Measurements from ENCODE around the gene VRK2. TPM values are rescaled to one million over a fixed set of nuclear protein-coding genes. Genes with fewer than 3 reads are reported as not detected.
"Not testable (repeated sequence)": the region's sequence is repeated elsewhere in the genome, so short reads cannot be mapped to it uniquely, and the experiment has no call there.

VRK2 gene
- total RNA-seq, 6 experiments from 2014 or later = 17.6 to 27.1 (median 23.0) TPM

DNA sequence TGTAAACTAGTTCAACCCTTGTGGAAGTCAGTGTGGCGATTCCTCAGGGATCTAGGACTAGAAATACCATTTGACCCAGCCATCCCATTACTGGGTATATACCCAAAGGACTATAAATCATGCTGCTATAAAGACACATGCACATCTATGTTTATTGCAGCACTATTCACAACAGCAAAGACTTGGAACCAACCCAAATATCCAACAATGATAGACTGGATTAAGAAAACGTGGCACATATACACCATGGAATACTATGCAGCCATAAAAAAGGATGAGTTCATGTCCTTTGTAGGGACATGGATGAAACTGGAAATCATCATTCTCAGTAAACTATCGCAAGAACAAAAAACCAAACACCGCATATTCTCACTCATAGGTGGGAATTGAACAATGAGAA lies 130.6 kb downstream of the VRK2 start:
- not testable (repeated sequence) for H3K4me1 Mint-ChIP-seq (ENCODE audit: low read depth); H3K27ac Mint-ChIP-seq; DNase-seq; H3K27me3 Mint-ChIP-seq (ENCODE audit: insufficient read depth); H3K4me3 Mint-ChIP-seq
- H3K36me3 Mint-ChIP-seq (ENCODE audit: low read depth) = peaks cover 34% of the 10 kb centered on the region
- peaks cover 15% of the 10 kb centered on the region for H3K9me3 Mint-ChIP-seq

DNA sequence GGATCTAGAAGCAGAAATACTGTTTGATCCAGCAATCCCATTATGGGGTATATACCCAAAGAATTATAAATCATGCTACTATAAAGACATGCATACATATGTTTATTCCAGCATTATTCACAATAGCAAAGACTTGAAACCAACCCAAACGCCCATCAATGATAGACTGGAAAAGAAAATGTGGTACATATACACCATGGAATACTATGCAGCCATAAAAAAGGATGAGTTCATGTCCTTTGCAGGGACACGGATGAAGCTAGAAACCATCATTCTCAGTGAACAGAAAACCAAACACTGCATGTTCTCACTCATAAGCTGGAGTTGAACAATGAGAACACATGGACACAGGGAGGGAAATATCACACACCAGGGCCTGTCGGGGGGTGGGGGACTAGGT lies 133.6 kb downstream of the VRK2 start:
- H3K9me3 Mint-ChIP-seq; H3K27me3 Mint-ChIP-seq (ENCODE audit: insufficient read depth); H3K4me3 Mint-ChIP-seq; H3K4me1 Mint-ChIP-seq (ENCODE audit: low read depth); DNase-seq; H3K27ac Mint-ChIP-seq: not testable (repeated sequence)
- peaks cover 13% of the 10 kb centered on the region for H3K36me3 Mint-ChIP-seq (ENCODE audit: low read depth)

DNA sequence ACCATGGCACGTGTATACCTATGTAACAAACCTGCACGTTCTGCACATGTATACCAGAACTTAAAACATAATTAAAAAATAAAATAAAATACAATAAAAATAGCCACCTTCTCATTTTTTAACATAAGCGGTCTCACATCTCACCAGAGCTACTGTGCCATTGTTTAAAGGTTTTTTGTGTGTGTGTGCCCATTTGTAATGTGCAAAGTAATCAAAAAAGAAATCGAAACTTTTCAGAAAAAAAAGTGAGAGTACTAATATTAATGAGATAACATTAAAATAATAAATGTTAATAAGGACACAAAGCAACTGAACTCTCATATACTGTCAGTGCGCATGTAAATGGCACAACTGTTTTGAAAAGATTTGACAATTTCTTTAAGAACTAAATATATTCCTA lies 134.0 kb downstream of the VRK2 start:
- no peak for DNase-seq
- Mint-ChIP-seq H3K27ac (no peak overlapping the region), H3K36me3 (ENCODE audit: low read depth) (peaks cover 13% of the 10 kb centered on the region), H3K4me1 (ENCODE audit: low read depth) (no peaks in the 10 kb centered on the region), H3K9me3 (peaks cover 8% of the 10 kb centered on the region), H3K4me3 (no peak overlapping the region), H3K27me3 (ENCODE audit: insufficient read depth) (no peaks in the 10 kb centered on the region)
- TF ChIP-seq, protein P1, sequence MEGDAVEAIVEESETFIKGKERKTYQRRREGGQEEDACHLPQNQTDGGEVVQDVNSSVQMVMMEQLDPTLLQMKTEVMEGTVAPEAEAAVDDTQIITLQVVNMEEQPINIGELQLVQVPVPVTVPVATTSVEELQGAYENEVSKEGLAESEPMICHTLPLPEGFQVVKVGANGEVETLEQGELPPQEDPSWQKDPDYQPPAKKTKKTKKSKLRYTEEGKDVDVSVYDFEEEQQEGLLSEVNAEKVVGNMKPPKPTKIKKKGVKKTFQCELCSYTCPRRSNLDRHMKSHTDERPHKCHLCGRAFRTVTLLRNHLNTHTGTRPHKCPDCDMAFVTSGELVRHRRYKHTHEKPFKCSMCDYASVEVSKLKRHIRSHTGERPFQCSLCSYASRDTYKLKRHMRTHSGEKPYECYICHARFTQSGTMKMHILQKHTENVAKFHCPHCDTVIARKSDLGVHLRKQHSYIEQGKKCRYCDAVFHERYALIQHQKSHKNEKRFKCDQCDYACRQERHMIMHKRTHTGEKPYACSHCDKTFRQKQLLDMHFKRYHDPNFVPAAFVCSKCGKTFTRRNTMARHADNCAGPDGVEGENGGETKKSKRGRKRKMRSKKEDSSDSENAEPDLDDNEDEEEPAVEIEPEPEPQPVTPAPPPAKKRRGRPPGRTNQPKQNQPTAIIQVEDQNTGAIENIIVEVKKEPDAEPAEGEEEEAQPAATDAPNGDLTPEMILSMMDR (IDR thresholded peaks at IDR 0.05) = no peak

DNA sequence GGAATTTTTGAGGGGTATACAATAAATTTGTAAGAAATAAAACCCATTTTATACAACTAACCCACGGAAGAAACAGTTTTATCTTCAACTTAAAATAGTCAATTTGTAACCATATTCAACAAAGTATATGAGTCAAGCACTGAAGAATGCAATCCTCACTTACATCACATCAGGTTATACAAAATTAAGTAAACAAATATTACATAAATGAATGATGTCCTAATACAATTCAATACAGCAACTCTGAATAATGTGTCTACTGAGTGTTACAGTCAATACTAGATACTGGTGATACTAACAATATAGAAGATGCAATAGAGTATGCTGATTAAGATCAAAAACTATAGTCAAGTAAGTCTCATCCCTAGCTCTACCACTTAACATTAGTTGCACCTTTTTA lies 135.9 kb downstream of the VRK2 start:
- no peak overlapping the region for H3K27ac Mint-ChIP-seq
- peaks cover 4% of the 10 kb centered on the region for H3K9me3 Mint-ChIP-seq
- H3K36me3 Mint-ChIP-seq (ENCODE audit: low read depth) = peaks cover 17% of the 10 kb centered on the region
- no peak overlapping the region for H3K4me3 Mint-ChIP-seq
- no peak for DNase-seq
- H3K27me3 Mint-ChIP-seq (ENCODE audit: insufficient read depth) = no peaks in the 10 kb centered on the region
- no peaks in the 10 kb centered on the region for H3K4me1 Mint-ChIP-seq (ENCODE audit: low read depth)
- TF ChIP-seq, protein P1 (IDR thresholded peaks at IDR 0.05) = no peak

DNA sequence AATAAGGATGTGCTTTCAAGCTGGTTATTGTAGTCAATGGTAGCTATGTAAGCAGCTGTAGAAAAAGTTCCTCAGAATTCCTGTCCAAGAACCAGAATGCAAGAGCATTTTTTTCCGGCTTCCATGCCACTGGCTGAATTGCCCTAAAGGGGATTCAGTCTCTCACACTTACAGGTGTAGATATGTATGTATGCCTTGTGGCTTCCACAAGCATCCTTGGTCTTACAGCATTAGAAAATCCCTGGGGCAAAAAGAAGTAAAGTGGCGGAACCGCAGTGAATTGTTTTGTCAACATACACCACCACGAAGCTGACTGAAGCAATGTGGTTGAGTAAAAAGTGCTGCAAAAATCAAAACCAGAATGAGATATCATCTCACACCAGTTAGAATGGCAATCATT lies 139.9 kb downstream of the VRK2 start:
- peaks cover 9% of the 10 kb centered on the region for H3K36me3 Mint-ChIP-seq (ENCODE audit: low read depth)
- H3K27me3 Mint-ChIP-seq (ENCODE audit: insufficient read depth) = no peaks in the 10 kb centered on the region
- TF ChIP-seq, protein P1 (IDR thresholded peaks at IDR 0.05) = no peak
- H3K9me3 Mint-ChIP-seq = no peaks in the 10 kb centered on the region
- no peak for DNase-seq
- no peak overlapping the region for H3K4me3 Mint-ChIP-seq
- H3K4me1 Mint-ChIP-seq (ENCODE audit: low read depth) = no peaks in the 10 kb centered on the region
- H3K27ac Mint-ChIP-seq = no peak overlapping the region

DNA sequence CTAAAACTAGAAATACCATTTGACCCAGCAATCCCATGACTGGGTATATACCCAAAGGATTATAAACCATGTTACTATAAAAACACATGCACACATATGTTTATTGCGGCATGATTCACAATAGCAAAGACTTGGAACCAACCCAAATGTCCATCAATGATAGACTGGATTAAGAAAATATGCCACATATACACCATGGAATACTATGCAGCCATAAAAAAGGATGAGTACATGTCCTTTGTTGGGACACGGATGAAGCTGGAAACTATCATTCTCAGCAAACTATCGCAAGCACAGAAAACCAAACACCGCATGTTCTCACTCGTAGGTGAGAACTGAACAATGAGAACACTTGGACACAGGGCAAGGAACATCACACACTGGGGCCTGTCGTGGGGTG lies 140.4 kb downstream of the VRK2 start:
- H3K4me3 Mint-ChIP-seq; H3K4me1 Mint-ChIP-seq (ENCODE audit: low read depth); H3K9me3 Mint-ChIP-seq; H3K27me3 Mint-ChIP-seq (ENCODE audit: insufficient read depth); H3K36me3 Mint-ChIP-seq (ENCODE audit: low read depth); DNase-seq; H3K27ac Mint-ChIP-seq: not testable (repeated sequence)

DNA sequence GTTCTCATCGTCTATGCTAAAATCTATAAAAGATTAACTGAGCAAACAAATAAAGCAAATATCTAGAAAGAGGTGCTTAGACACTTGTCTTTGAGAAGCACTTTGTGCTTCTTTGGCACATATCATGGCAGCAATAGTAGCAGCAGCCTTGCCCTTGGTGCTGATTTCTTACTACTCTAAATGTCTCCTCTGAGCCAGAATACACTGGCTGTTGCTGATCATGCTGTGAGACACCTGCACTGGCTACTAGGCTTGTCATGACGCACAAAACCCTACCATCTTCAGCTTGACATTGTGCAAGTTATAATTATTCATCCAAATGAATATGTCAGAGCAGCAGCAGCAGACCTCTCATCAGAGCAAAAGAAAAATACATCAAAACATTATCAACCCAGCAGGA lies 147.9 kb downstream of the VRK2 start:
- Mint-ChIP-seq H3K27ac (no peak overlapping the region), H3K36me3 (ENCODE audit: low read depth) (no peaks in the 10 kb centered on the region)
- TF ChIP-seq, protein P1 (IDR thresholded peaks at IDR 0.05) = no peak

More for the DNA sequence above, 147.9 kb downstream of the VRK2 start:
- Mint-ChIP-seq H3K4me3 (no peak overlapping the region), H3K4me1 (ENCODE audit: low read depth) (no peaks in the 10 kb centered on the region), H3K9me3 (no peaks in the 10 kb centered on the region), H3K27me3 (ENCODE audit: insufficient read depth) (no peaks in the 10 kb centered on the region; the same call in 1 of the 2 replicates)
- no peak for DNase-seq

Measured in HFFc6 (cell line).